ENCODE data around the gene DIPK1A.
"Not testable (repeated sequence)": the region's sequence is repeated elsewhere in the genome, so short reads cannot be mapped to it uniquely, and the experiment has no call there.

The DIPK1A gene

DNA sequence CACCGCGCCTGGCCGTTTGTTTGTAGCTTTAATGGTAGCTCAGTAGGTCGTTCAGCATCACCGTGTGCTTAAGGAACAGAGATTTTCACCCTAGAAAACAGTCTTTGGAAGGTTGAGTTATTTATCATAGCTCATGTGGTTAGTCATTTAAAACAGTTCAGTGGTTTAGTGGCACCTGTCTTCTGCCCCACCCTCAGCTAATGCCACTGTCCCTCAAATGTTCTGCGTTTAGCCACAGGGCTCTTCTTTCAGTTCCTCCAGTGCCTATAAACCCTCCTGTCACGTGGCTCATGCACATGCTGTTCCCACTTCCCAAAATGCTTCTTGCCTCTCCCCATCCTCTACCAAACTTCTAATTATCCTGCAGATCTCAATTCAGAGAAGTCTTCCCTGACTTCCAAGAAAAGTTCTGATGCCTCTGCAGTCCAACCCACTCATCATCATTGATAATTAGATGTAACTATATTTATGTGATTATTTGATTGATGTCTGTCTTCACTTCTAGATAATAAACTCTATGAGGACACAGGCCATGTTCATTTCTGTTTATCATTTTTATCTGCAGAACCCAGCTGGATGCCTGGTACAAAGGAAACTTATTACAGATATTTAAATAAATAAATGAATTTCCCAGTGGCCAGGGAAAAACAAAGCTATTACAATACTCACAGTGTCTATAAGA lies 14.4 kb upstream of the DIPK1A start:
- no peak for FAIRE-seq

DNA sequence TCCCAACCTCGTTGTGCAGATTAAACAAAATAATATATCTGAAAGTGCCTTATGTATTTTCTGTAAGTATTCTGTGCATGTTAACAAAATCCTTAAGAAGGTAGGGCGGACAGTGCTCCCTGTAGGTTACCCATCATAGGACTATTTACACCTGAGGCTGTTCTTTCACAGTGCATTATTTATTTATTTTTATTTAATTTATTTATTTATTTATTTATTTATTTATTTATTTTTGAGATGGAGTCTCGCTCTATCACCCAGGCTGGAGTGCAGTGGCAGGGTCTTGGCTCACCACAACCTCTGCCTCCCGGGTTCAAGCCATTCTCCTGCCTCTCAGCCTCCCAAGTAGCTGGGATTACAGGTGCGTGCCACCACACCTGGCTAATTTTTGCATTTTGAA lies 12.8 kb upstream of the DIPK1A start:
- FAIRE-seq = not testable (repeated sequence)

DNA sequence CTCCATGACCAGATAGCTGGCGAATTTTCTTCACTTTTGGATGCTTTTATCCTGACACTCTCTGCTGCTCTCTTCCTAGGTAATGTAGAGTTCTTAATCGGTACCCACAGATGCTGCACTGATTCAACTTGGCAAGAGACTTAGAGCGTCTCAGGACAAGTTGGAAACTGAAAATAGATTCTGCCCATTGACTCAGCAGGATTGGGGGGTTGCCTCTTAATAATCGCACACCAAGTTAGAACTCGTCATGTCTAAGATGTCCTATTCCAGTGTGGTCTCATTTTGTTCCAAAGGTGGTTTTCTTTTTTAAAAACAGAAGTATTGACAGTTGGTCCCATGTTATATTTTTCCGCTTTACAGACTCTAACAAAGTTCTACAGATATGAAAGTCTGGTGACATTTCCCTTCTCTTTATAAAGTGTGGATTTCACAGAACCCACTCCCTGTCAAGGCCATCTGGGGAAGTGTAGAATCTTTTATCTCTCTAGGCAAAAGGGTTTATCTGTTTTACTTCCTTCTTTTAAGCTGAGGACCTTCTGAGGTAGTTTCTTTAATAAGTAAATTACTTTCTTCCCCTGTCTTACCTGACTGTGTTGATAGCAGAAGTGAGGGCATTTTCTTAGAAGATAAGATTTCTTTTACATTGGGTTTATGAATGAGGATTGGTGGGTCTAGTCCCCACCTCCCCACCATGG lies 12.1 kb upstream of the DIPK1A start:
- no peak for FAIRE-seq

DNA sequence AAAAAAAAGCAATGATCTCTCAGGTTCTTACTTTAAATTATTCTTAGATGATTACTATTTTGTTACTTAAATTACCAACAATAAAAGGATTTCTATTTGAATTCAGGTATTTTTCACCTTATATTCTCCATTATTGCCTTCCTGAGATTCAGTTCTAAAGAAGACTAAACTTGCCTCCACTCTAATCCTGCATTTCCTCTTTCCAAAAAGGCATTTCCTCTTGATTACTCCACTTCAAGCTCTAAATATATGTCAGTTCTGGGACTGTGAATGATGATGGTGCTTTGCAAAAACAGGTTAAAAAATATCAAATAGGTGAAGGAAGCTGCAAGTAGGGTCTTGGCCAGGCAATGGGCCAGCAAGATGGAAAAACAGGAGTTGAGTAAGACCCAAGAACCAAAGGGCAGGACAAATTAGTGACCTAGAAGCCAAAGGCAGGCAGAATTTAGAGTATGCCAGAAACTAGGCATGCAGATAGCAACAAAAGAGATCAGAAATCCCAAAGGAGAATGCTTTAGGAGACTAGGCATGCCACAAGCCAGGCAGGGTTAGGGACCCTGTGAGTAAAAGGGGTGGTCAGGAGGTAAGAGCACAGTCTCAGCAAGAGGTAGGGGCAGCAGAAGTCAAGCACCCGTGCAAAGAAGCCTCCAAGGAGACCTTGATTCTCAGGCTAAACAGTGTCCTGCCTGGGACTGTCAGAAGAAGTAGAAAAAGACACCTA lies 11.3 kb upstream of the DIPK1A start:
- no peak for FAIRE-seq

DNA sequence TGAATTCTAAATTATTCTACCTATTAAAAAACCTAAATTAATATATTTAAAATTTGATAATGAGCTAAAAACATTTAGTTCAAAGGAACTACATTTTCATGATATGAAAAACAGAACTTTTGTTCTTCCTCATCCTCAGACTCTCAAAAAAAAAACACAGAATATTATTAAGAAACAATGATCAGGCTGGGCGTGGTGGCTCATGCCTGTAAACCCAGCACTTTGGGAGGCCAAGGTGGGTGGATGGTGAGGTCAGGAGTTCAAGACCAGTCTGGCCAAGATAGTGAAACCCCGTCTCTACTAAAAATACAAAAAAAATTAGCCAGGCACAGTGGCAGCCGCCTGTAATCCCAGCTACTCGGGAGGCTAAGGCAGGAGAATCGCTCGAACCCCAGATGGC lies 10.7 kb upstream of the DIPK1A start:
- FAIRE-seq = peak; percentile 32

DNA sequence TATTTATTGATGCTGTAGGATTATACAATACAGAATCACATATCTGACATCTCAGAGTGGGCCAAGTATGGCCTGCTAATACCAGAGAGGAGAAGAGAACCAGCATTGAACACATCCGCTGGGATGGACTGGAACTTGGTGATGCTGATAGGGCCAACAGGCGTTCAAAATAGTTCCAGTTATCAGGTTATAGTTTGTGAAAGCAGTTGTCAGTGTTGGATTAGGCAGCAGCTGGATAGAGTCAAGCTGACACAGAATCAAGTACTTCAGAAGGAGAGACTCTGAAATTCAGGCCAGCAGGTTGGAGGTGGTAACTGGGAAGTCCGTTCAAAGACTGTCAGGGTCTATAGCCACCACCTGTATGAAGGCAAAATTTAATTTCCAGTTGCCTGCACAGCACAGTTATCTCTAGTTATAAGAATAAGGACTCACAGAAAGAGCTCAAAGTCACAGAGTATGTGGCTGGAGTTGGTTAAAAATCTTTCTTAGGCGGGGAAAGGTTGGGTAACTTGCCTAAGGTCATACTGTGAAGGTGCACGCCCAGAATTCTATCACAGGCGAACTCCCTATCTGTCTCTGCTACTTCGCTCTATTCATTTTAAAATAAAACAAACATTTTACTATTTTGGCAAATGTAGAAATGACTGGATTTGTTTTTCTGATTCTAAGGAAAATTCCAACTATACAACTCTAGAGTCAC lies 9.9 kb upstream of the DIPK1A start:
- FAIRE-seq = no peak

DNA sequence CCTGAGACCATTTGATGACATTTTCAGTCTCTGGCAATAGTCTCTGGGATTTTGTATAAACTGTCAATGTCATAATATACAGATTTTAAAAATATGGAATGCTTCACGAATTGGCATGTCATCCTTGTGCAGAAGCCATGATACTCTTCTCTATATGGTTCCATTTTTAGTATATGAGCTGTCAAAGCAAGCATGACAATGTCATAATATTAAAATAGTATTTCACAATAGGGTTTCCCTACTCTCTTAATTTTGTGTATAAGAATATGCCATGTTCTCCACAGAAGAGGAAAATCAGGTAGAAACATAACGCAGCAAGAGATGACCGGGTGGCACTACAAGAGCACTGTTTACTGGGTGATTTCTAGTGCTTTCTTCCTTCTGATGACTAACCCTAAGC lies 8.3 kb upstream of the DIPK1A start:
- FAIRE-seq = no peak

DNA sequence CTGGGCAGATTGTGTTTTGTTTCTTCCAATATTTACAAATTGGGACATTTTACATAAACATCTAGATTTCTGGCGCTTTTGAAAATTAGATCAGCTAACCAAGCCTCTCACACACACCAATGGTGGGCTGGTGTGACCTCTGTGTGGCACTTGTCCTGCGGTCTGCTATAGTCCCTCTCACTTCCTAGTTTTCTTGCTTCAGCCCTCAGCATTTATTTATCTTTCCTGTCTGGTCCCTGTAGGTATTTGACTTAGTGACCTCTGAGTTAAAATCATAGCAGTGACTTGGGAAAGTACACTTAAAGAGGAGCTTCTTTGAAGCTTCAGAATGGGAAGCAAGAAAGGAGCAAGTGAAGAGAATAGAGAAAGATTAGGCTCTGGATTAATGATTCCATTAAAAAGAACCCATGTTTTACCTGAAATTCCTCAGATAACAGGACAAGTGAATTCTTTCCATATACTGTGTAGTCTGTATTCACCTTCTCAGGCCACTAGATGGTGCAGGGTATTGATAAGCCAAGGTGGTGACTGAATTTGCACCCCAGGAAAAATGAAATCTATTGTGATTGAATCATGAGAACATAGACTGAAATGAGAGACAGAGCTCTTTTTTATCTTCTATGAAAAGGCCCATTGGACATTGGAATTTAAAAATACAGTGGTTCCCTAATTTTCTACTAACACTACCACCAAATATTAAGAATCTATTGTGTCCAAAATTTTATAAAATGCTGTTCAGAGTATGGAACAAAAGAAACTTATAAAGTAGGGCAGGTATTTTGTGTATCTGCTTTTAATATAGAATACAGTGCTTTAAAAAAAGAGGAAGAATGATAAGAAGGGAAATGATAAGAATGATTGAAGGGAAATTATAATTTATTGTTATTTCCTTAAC lies 7.1 kb upstream of the DIPK1A start:
- FAIRE-seq = peak; percentile 47

DNA sequence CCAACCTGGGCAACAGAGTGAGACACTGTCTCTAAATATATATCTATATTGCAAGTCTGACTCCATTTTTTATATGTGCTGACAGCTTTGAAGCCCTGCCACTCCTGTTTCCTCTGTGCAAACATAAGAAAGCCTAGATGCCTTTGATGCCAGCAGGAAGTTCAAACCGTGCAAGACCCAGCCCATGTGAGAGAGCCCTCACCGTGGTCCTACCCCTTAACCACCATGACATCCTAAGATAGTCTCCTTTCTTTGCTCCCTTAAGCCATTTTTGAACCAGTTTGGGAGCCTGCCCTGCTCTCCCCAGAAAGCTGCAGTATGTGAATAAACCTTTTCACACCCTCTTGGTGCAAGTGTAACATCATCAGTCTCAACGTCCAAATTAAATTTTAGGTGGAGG lies 3.7 kb upstream of the DIPK1A start:
- FAIRE-seq = no peak

DNA sequence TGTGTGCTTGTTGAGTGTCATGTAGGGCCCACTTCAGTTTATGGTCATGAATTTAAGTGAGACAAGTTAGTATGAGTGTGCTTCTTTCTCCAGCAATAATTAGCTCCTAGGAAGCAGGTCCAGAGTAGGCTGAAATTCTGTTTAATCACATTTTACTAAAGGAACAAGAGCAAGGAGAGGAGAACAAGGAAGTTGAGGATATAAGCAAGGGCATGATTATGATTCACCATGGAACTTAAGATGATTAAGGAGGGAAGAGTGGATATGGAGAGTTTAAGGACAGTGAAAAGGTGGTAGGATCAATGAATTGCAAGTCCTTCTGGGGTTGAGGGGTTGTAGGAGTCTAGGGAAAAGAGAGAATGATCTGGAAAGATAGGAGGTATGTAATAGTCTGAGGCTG lies 3.1 kb upstream of the DIPK1A start:
- FAIRE-seq = no peak

DNA sequence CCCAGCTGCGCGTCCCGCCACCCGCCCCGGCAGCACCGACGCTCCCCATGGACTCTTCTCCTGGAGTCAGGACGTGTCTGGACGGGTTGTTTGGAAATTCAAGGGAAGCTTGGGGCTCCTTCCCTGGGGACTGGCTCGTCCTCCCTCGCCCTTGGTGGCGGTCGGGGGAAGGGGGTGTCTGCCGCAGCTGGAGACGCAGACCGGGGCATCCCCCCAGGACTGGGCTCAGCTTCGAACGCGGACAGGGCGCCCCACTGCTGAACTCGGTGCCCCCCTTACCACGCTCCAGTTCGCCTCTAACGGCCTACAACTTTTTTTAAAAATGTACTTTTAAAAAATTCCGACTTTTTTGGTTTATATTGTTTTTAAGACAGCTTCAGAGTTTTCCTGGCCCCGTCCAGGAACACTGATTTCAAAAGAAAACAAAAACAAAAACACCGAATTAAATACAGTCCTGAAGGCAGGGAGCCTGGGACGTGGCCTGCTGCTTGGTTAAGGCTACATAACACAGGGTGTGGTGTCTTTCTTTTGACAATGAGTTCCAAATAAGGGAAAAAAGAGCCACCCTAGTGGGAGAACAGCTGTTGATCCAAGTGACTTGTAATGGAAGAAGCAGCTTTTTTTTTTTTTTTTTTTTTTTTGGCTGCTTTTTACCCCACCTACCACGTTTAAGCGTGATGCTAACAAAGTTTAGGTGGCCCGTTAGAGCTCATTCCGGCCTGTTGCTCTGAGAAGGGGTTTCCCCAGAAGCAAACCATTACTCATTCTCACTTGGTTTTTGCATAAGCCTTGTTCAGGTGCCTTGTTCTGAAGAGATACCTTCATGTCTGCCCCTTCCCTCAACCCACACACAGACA lies 862 bp upstream of the DIPK1A start:
- no peak for FAIRE-seq

DNA sequence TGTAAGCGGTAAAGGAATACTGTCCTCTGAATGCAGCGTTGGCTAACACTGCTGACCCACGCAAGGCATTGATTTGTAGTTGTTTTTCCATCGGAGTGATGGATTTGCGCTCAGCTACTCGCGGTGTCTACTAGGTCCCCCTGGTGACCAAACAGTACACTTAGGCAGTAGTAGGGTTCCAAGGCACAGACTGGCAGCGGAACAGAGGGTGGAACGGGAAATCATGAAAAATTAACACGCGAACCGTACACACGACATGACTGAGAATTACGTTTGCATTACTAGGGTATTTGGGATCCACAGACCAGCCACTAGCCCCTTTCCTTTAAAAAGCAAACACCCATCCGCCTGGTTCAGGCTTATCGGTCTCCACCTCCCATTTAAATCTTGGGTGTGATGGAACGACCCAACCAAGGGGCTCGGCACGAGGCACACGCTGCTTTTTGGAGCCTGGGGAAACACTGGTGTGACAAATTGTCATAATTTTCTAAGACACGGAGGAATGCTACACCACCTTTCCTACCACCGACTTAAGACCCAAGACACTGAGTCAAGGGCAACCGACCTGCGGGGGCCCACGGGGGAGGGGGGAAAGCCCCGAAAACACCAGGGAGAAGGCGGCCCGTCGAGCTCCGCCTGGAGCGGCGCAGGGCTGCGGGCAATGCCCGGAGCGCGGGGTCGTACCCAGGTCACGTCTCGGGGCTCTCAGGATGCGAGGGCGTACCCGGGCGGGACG lies 699 bp downstream of the DIPK1A start:
- FAIRE-seq = peak; percentile 29

DNA sequence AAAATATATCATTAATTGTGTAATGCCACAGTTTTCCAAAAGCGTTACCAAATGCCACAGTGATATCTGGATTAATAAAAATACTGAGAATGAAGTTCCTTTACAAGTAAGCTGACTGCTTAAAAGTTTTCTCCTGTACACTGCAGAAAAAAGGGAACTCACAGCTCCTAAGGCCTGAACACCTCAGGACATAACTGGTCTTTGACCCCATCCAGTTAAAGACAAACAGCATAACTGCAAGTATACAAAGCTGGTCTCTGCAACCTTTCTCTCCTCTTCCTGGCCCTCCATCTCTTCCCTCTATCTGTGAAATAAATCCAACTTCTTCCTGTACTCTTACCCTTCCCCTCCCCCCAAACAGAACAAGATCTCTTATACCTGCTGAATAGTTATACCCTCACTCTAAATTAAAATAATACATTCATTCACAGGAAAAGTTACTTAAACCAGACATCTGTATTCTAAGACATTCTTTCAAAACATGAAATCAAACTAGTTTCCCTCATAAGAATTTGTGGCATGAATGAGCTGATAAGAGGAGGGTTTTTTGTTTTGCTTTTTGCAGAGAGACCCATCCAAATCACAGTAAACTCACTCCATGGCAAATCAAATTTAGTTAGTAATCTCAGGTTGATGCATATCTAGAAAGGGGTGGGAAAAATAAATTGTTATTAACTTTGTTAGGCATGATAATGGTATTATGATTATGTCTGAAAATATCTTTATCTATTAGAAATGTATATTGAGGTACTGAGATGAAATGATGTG lies 2.9 kb downstream of the DIPK1A start:
- FAIRE-seq = no peak

DNA sequence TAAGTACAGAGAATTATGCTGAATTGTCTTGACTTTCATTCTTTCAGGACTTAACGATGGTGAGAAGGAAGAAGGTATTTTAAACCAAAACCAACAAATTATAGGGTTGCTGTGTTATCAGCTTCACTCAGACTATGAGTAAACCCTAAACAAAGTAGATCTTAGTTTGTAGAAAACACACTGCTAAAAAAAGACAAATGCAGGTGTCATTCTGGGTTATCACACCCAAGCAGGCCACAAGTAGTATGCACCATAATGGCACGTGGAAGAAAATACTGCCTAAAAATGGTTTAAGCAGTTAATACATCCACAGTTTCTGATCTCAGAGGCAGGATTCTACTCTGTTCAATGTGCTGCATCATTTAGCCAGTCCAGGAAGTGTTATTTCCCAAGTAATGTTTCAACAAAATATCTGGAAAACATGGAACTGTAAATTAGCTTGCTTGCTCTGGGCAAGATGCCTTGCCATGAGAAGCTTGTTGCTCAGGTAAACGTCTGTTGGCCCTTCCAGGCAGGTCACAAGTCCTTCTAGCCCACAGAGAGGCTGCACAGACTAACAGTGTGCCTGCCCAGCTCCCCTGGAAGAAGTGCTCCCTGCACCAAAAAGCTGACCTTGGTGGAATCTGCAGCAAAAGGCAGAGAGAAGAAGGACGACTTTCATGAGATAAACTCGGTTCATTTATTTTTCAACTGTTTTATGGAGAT lies 4.1 kb downstream of the DIPK1A start:
- no peak for FAIRE-seq

DNA sequence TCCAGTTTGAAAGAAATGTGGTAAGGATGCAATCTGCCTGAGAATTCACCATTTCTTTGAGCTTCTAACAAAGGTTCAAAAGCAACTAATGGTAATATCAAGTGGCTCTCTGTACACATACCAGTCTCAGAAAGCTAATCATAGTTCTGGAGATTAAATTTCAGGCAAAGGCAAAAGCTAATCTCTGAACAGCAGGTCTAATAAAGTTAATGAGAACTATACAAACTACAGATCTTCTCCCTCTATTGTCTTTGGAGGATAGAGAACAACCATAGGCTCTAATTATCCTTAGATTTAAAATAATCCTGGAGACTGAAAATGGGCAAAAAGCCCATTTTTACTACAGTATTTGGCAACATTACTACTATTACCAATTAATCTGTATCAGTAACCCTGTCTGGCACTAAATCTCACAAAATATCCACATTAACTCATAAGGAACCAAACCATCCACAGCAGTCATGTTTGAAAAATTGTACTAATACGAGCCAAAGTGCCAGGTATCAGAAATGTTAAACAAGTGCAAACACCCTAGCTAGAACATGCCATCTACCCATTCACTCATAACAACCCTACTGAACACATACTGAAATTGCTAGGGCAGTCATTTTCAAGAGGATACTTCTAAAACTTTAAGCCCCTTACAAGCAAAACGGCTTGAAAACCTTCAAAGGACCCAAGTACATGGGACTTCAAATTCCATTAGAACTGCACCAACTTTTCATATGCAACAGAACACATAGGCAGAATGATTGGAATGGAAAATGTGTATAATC lies 4.8 kb downstream of the DIPK1A start:
- no peak for FAIRE-seq

DNA sequence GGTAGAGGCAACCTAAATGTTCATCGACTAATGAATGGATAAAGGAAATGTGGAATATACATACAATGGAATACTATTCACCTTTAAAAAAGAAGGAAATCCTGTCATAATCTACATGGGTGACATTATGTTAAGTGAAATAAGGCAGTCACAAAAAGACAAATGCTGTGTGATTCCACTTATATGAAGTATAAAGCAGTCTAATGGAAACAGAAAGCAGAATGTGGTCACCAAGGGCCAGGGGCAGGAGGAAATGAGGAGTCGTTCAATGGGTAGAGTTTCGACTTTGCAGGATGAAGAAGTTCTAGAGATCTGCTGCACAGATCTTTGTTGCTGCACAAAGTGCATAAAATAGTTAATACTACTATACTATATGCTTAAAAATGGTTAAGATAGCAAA lies 7.8 kb downstream of the DIPK1A start:
- no peak for FAIRE-seq

DNA sequence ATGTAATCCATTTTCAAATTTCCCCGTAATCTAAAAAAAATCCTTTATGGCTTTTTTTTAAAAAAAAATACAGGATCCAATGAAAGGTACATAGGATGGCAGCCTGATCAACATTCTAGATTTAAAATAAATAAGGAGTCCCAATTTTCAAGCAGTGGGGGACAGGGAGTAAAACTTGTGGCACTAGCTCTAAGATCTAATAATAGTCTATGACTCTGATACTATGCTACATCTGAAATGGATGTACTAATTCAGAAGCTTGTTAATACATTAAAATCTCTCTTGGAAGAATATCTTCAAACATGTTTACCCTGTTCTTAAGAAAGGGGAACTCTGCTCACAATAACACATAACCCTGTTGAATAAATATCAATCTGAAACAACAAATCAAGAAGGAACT lies 8.5 kb downstream of the DIPK1A start:
- FAIRE-seq = no peak

DNA sequence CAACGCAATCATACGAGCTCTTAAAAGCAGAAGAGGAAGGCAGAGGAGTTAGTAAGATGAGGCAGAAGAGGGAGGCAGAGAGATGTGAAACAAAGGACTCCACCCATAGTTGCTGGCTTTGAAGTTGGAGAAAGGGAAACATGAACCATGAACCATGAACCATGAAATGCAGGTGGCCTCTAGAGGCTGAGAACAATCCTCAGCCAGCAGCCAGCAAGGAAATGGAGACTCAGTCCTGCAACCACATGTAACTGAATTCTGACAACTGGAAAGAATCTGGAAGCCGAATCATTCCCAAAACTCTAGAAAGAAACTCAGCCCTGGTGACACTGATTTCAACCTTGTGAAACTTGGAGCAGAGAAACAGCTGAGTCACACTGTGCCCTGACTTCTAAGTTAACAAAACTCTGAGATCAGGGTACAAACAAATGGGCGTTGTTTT lies 10.1 kb downstream of the DIPK1A start:
- FAIRE-seq = no peak
